Caco-2 (cell line): ENCODE results near the gene NUP37. TPM values are rescaled to one million over a fixed set of nuclear protein-coding genes. Genes with fewer than 3 reads are reported as not detected.
"Not testable (repeated sequence)": the region's sequence is repeated elsewhere in the genome, so short reads cannot be mapped to it uniquely, and the experiment has no call there.

Experiments
- BruUV-seq: library from RNA; stranded (reverse); fragments of 400-500 nt; replicated peaks from 2 replicates; lab custom pipeline; 2021; lab: Mats Ljungman, UMichigan
- CTCF ChIA-PET: fragments of 300-600 bp; sonication (Branson Sonifier 250); formaldehyde crosslinking; loops from one replicate; lab custom pipeline; 2022; ENCODE audit warnings: antibody characterized with exemption; lab: Charles Lee
- POLR2A ChIA-PET: fragments of 300-600 bp; sonication (Branson Sonifier 250); formaldehyde crosslinking; loops from one replicate; lab custom pipeline; 2022; ENCODE audit warnings: antibody characterized with exemption; lab: Charles Lee
- DNase-seq, 2 experiments: peaks; one replicate each; pipeline versions ENCODE4 v3.0.0 to v3.0.0-alpha.2; 2020 to 2022
- H3K27me3 ChIP-seq: replicated peaks from 2 replicates; pipeline ENCODE4 v1.6.0; 2011; ENCODE audit warnings: low read length; ENCODE audit not compliant: control insufficient read depth, insufficient read depth
- H3K36me3 ChIP-seq: 2 replicates; pipeline ENCODE4 v1.5.1; 2011; ENCODE audit warnings: low read length; ENCODE audit not compliant: control insufficient read depth, insufficient read depth
- H3K4me1 ChIP-seq: fragments of 250-450 bp; sonication (Bioruptor Pico); 2 replicates; pipeline ENCODE4 v1.5.1; 2020; ENCODE audit warnings: mild to moderate bottlenecking
- H3K4me3 ChIP-seq: 2 replicates; pipeline ENCODE4 v1.5.1; 2011; ENCODE audit warnings: low read depth, mild to moderate bottlenecking, control low read depth, low read length
- H3K9me3 ChIP-seq: fragments of 250-450 bp; sonication (Bioruptor Pico); 2 replicates; pipeline ENCODE4 v1.5.1; 2020; ENCODE audit warnings: mild to moderate bottlenecking, moderate library complexity
- H3K27ac Mint-ChIP-seq: one replicate; pipeline ENCODE4 v1.8.0; 2022; ENCODE audit warnings: mixed read lengths; ENCODE audit not compliant: unreplicated experiment
- H3K27me3 Mint-ChIP-seq: one replicate; pipeline ENCODE4 v1.8.0; 2022; ENCODE audit warnings: mixed read lengths; ENCODE audit not compliant: insufficient read depth, unreplicated experiment
- H3K36me3 Mint-ChIP-seq: one replicate; pipeline ENCODE4 v1.8.0; 2022; ENCODE audit warnings: mild to moderate bottlenecking, mixed read lengths; ENCODE audit not compliant: insufficient read depth, unreplicated experiment
- H3K4me1 Mint-ChIP-seq: one replicate; pipeline ENCODE4 v1.8.0; 2022; ENCODE audit warnings: low read depth, mixed read lengths; ENCODE audit not compliant: unreplicated experiment
- H3K4me3 Mint-ChIP-seq: one replicate; pipeline ENCODE4 v1.8.0; 2022; ENCODE audit warnings: mild to moderate bottlenecking, moderate library complexity, mixed read lengths; ENCODE audit not compliant: unreplicated experiment
- H3K9me3 Mint-ChIP-seq: one replicate; pipeline ENCODE4 v1.8.0; 2022; ENCODE audit warnings: mixed read lengths; ENCODE audit not compliant: unreplicated experiment
- intact Hi-C: fragments of 100-400 bp; cut with micrococcal nuclease; formaldehyde crosslinking; loops from one replicate; pipeline ENCODE4 v1.10.0; 2022; ENCODE audit not compliant: unreplicated experiment
- total RNA-seq: library from RNA; stranded (reverse); gene quantifications from 2 replicates; pipeline ENCODE4 v1.2.3, GENCODE V29; 2022
- TF ChIP-seq, protein P1 (sequence below), 2 experiments: fragments of 200-600 bp in 1 of 2; IDR thresholded peaks; 1 replicate in 1 of 2; 2 replicates in 1 of 2; pipeline versions ENCODE4 v1.5.1 to v1.8.0; 2011 to 2022; ENCODE audit warnings: antibody characterized with exemption in 1 of 2, control low read depth in 1 of 2, inconsistent platforms in 1 of 2, low read depth in 1 of 2, low read length in 1 of 2, mild to moderate bottlenecking in 1 of 2, moderate library complexity in 1 of 2; ENCODE audit not compliant: insufficient read depth in 1 of 2, severe bottlenecking in 1 of 2, unreplicated experiment in 1 of 2

Gene NUP37
- total RNA-seq, 1 experiment from 2014 or later: 87.4 TPM

DNA sequence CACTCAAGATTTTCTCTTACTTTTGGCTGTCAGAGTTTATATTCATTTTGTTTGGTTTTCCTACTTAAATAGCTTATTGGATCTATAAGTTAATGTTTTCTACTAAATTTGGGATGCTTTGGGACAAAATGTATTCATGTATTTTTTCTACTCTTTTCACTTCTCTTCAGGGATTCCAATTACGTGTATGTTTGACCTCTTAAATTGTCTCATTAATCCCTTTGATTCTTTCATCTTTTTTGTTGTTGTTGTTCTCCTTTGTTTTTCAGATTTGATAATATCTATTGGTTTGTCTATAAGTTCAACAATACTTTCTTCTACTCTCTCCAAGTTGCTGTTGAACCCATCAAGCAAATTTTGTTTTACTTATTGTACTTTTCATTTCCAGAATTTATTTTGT, 43.5 kb upstream of the NUP37 start:
- POLR2A ChIA-PET: no interaction called here
- H3K27me3 ChIP-seq: no peaks in the 10 kb centered on the region
- H3K9me3 ChIP-seq: no peaks in the 10 kb centered on the region; the same call in 1 of the 2 replicates
- H3K4me1 ChIP-seq: no peaks in the 10 kb centered on the region
- no peak for DNase-seq
- intact Hi-C loops: no loop called here
- TF ChIP-seq, protein P1, sequence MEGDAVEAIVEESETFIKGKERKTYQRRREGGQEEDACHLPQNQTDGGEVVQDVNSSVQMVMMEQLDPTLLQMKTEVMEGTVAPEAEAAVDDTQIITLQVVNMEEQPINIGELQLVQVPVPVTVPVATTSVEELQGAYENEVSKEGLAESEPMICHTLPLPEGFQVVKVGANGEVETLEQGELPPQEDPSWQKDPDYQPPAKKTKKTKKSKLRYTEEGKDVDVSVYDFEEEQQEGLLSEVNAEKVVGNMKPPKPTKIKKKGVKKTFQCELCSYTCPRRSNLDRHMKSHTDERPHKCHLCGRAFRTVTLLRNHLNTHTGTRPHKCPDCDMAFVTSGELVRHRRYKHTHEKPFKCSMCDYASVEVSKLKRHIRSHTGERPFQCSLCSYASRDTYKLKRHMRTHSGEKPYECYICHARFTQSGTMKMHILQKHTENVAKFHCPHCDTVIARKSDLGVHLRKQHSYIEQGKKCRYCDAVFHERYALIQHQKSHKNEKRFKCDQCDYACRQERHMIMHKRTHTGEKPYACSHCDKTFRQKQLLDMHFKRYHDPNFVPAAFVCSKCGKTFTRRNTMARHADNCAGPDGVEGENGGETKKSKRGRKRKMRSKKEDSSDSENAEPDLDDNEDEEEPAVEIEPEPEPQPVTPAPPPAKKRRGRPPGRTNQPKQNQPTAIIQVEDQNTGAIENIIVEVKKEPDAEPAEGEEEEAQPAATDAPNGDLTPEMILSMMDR (IDR thresholded peaks at IDR 0.05; ENCODE audit: insufficient read depth in 1 of 2, low read depth in 1 of 2, low read length in 1 of 2, severe bottlenecking in 1 of 2, unreplicated experiment in 1 of 2): no peak
- Mint-ChIP-seq H3K4me1 (no peaks in the 10 kb centered on the region), H3K27ac (no peak overlapping the region), H3K27me3 (no peaks in the 10 kb centered on the region), H3K4me3 (no peak overlapping the region), H3K9me3 (no peaks in the 10 kb centered on the region), H3K36me3 (no peaks in the 10 kb centered on the region)
- CTCF ChIA-PET: no interaction called here
- no peaks in the 10 kb centered on the region for H3K36me3 ChIP-seq
- no TSS peak for BruUV-seq
- no peak overlapping the region for H3K4me3 ChIP-seq

DNA sequence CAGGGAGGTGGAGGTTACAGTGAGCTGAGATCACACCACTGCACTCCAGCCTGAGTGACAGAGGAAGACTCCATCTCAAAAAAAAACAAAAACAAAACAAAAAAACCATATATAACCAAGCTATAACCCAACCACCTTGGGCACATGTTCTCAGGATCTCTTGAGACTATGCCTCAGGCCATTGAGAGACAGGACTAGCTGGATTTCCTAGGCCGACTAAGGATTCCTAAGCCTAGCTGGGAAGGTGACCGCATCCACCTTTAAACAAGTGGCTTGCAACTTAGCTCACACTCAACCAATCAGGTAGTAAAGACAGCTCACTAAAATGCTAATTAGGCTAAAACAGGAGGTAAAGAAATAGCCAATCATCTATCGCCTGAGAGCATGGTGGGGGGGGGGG, 35.3 kb upstream of the NUP37 start:
- H3K36me3 Mint-ChIP-seq, intact Hi-C loops, BruUV-seq, H3K27me3 ChIP-seq, H3K9me3 ChIP-seq, POLR2A ChIA-PET, H3K4me3 Mint-ChIP-seq, H3K4me3 ChIP-seq, CTCF ChIA-PET, H3K4me1 ChIP-seq, H3K4me1 Mint-ChIP-seq, H3K36me3 ChIP-seq, H3K27me3 Mint-ChIP-seq, DNase-seq, H3K9me3 Mint-ChIP-seq, H3K27ac Mint-ChIP-seq: not testable (repeated sequence)

DNA sequence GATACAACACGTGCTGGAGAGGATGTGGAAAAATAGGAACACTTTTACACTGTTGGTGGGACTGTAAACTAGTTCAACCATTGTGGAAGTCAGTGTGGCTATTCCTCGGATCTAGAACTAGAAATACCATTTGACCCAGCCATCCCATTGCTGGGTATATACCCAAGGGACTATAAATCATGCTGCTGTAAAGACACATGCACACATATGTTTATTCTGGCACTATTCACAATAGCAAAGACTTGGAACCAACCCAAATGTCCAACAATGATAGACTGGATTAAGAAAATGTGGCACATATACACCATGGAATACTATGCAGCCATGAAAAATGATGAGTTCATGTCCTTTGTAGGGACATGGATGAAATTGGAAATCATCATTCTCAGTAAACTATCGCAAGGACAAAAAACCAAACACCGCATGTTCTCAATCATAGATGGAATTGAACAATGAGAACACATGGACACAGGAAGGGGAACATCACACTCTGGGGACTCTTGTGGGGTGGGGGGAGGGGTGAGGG, 27.2 kb upstream of the NUP37 start:
- intact Hi-C loops, POLR2A ChIA-PET, H3K36me3 ChIP-seq, H3K27ac Mint-ChIP-seq, DNase-seq, H3K27me3 Mint-ChIP-seq, H3K9me3 ChIP-seq, H3K36me3 Mint-ChIP-seq, H3K27me3 ChIP-seq, CTCF ChIA-PET, H3K4me1 Mint-ChIP-seq, H3K4me3 ChIP-seq, H3K4me3 Mint-ChIP-seq, H3K9me3 Mint-ChIP-seq, H3K4me1 ChIP-seq, BruUV-seq: not testable (repeated sequence)

DNA sequence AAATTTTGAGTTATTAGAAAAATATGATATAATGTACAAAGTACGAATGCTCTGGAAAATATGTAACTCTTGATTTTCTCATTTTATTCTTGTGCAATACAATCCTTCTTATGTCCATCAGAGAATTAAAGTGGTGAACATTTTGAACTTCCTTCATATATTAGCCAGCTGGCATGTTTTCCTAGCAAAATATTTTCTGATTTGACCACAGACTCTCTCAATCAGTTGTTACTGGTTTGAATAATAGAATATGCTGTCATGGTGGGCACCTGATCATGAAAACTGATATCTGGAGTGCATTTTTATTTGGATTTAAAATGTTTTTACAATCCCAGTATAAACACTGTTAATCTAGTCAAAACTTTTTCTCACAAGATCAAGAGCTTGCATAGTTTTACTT, 24.3 kb upstream of the NUP37 start:
- Mint-ChIP-seq H3K4me1 (no peaks in the 10 kb centered on the region), H3K4me3 (no peak overlapping the region), H3K27ac (no peak overlapping the region), H3K36me3 (peaks cover 6% of the 10 kb centered on the region), H3K27me3 (no peaks in the 10 kb centered on the region), H3K9me3 (no peaks in the 10 kb centered on the region)
- CTCF ChIA-PET: no interaction called here
- BruUV-seq: no TSS peak
- DNase-seq: no peak
- H3K9me3 ChIP-seq: no peaks in the 10 kb centered on the region
- POLR2A ChIA-PET: no interaction called here
- H3K4me3 ChIP-seq: no peak overlapping the region
- TF ChIP-seq, protein P1 (IDR thresholded peaks at IDR 0.05; ENCODE audit: insufficient read depth in 1 of 2, low read depth in 1 of 2, low read length in 1 of 2, severe bottlenecking in 1 of 2, unreplicated experiment in 1 of 2): no peak
- H3K36me3 ChIP-seq: no peaks in the 10 kb centered on the region
- intact Hi-C loops: no loop called here
- no peaks in the 10 kb centered on the region for H3K27me3 ChIP-seq
- no peaks in the 10 kb centered on the region for H3K4me1 ChIP-seq

DNA sequence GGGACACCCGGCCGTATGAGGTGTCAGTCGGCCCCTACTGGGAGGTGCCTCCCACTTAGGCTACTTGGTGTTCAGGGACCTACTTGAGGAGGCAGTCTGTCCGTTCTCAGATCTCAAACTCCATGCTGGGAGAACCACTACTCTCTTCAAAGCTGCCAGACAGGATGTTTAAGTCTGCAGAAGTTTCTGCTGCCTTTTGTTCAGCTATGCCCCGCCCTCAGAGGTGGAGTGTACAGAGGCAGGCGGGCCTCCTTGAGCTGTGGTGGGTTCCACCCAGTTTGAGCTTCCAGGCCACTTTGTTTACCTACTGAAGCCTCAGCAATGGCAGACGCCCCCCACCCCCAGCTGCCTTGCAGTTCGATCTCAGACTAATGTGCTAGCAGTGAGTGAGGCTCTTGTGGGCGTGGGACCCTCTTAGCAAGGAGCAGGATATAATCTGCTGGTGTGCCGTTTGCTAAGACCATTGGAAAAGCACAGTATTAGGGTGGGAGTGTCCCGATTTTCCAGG, 23.0 kb upstream of the NUP37 start:
- DNase-seq, H3K4me3 Mint-ChIP-seq, CTCF ChIA-PET, H3K4me1 Mint-ChIP-seq, H3K9me3 Mint-ChIP-seq, H3K36me3 Mint-ChIP-seq, BruUV-seq, H3K36me3 ChIP-seq, intact Hi-C loops, H3K4me1 ChIP-seq, H3K9me3 ChIP-seq, H3K27ac Mint-ChIP-seq, H3K27me3 Mint-ChIP-seq, H3K4me3 ChIP-seq, POLR2A ChIA-PET, H3K27me3 ChIP-seq: not testable (repeated sequence)

DNA sequence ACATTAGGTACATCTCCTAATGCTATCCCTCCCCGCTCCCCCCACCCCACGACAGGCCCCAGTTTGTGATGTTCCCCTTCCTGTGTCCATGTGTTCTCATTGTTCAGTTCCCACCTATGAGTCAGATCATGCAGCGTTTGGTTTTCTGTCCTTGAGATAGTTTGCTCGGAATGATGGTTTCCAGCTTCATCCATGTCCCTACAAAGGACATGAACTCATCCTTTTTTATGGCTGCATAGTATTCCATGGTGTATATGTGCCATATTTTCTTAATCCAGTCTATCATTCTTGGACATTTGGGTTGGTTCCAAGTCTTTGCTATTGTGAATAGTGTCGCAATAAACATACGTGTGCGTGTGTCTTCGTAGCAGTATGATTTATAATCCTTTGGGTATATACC, 17.7 kb upstream of the NUP37 start:
- not testable (repeated sequence) for H3K36me3 Mint-ChIP-seq

More for the DNA sequence above, 17.7 kb upstream of the NUP37 start:
- H3K27me3 ChIP-seq, H3K27me3 Mint-ChIP-seq, H3K36me3 ChIP-seq, BruUV-seq, intact Hi-C loops, CTCF ChIA-PET, H3K27ac Mint-ChIP-seq, H3K4me3 Mint-ChIP-seq, H3K9me3 Mint-ChIP-seq, DNase-seq, H3K4me3 ChIP-seq, H3K4me1 Mint-ChIP-seq, H3K4me1 ChIP-seq, H3K9me3 ChIP-seq, POLR2A ChIA-PET: not testable (repeated sequence)
